H9 (cell line): Measurements from ENCODE around the gene PEX10. TPM values are rescaled to one million over a fixed set of nuclear protein-coding genes. Genes with fewer than 3 reads are reported as not detected.
A peak's percentile ranks its signal among the peaks of the same experiment; 100 is the strongest.

Source experiments
- DNase-seq: peaks from one replicate; pipeline ENCODE4 v3.0.0-alpha.2; 2017
- H2AFZ ChIP-seq: one replicate; pipeline ENCODE4 v1.6.1; 2013; ENCODE audit warnings: mild to moderate bottlenecking, low read length, control low read depth, moderate library complexity
- H2AK5ac ChIP-seq: 2 replicates; pipeline ENCODE4 v1.6.1; 2013; ENCODE audit warnings: low read length, control low read depth, mixed read lengths; ENCODE audit not compliant: insufficient read length
- H2BK120ac ChIP-seq: one replicate; pipeline ENCODE4 v1.6.1; 2013; ENCODE audit warnings: low read depth, mild to moderate bottlenecking, low read length, control low read depth, inconsistent platforms; ENCODE audit not compliant: poor library complexity, severe bottlenecking
- H2BK12ac ChIP-seq: 2 replicates; pipeline ENCODE4 v1.6.1; 2013; ENCODE audit warnings: low read length, control low read depth, mixed read lengths, low read depth; ENCODE audit not compliant: insufficient read length
- H2BK15ac ChIP-seq: 2 replicates; pipeline ENCODE4 v1.6.1; 2013; ENCODE audit warnings: low read depth, low read length, control low read depth
- H2BK20ac ChIP-seq: one replicate; pipeline ENCODE4 v1.6.1; 2013; ENCODE audit warnings: low read depth, mild to moderate bottlenecking, low read length, control low read depth, inconsistent platforms; ENCODE audit not compliant: poor library complexity, severe bottlenecking
- H2BK5ac ChIP-seq: 2 replicates; pipeline ENCODE4 v1.6.1; 2013; ENCODE audit warnings: low read length, control low read depth, mixed read lengths; ENCODE audit not compliant: insufficient read length
- H3K14ac ChIP-seq: 2 replicates; pipeline ENCODE4 v1.6.1; 2013; ENCODE audit warnings: low read length, control low read depth; ENCODE audit not compliant: insufficient read depth
- H3K18ac ChIP-seq: 2 replicates; pipeline ENCODE4 v1.6.1; 2013; ENCODE audit warnings: low read depth, mild to moderate bottlenecking, mixed read lengths, low read length, control low read depth; ENCODE audit not compliant: insufficient read length
- H3K23ac ChIP-seq: 2 replicates; pipeline ENCODE4 v1.6.1; 2013; ENCODE audit warnings: low read length, control low read depth, mixed read lengths, low read depth; ENCODE audit not compliant: insufficient read length
- H3K23me2 ChIP-seq: 2 replicates; pipeline ENCODE4 v1.6.1; 2013; ENCODE audit warnings: low read depth, mild to moderate bottlenecking, mixed read lengths, low read length, control low read depth; ENCODE audit not compliant: insufficient read length, poor library complexity, severe bottlenecking
- H3K27ac ChIP-seq: 2 replicates; pipeline ENCODE4 v1.5.1; 2013; ENCODE audit warnings: low read length, control low read depth, mixed read lengths, low read depth; ENCODE audit not compliant: insufficient read length
- H3K27me3 ChIP-seq: 2 replicates; pipeline ENCODE4 v1.6.1; 2013; ENCODE audit warnings: low read length, control low read depth, inconsistent platforms; ENCODE audit not compliant: insufficient read depth
- H3K4ac ChIP-seq: 2 replicates; pipeline ENCODE4 v1.6.1; 2013; ENCODE audit warnings: low read depth, mild to moderate bottlenecking, control low read depth, inconsistent platforms, low read length, moderate library complexity
- H3K4me1 ChIP-seq: 2 replicates; pipeline ENCODE4 v1.6.1; 2013; ENCODE audit warnings: low read length, control low read depth, inconsistent platforms; ENCODE audit not compliant: insufficient read depth
- H3K4me2 ChIP-seq: 2 replicates; pipeline ENCODE4 v1.6.1; 2013; ENCODE audit warnings: low read length, control low read depth, mixed read lengths; ENCODE audit not compliant: insufficient read length, insufficient read depth
- H3K56ac ChIP-seq: 2 replicates; pipeline ENCODE4 v1.6.1; 2013; ENCODE audit warnings: low read depth, mild to moderate bottlenecking, mixed read lengths, low read length, control low read depth; ENCODE audit not compliant: insufficient read length
- H3K79me1 ChIP-seq: 2 replicates; pipeline ENCODE4 v1.6.1; 2013; ENCODE audit warnings: low read depth, mild to moderate bottlenecking, moderate library complexity, low read length, control low read depth, inconsistent platforms; ENCODE audit not compliant: insufficient read depth, poor library complexity, severe bottlenecking
- H3K79me2 ChIP-seq: 2 replicates; pipeline ENCODE4 v1.6.1; 2013; ENCODE audit warnings: low read length, control low read depth, inconsistent platforms; ENCODE audit not compliant: insufficient read depth
- H3K9ac ChIP-seq: 2 replicates; pipeline ENCODE4 v1.6.1; 2013; ENCODE audit warnings: low read length, control low read depth, mixed read lengths; ENCODE audit not compliant: insufficient read length; ENCODE audit errors: extremely low read depth
- H3K9me3 ChIP-seq: one replicate; pipeline ENCODE4 v1.6.1; 2013; ENCODE audit warnings: low read depth, low read length, inconsistent platforms; ENCODE audit not compliant: control insufficient read depth
- H3T11ph ChIP-seq: one replicate; pipeline ENCODE4 v1.6.1; 2013; ENCODE audit warnings: mild to moderate bottlenecking, low read length, control low read depth, inconsistent platforms
- H4K20me1 ChIP-seq: one replicate; pipeline ENCODE4 v1.6.1; 2013; ENCODE audit not compliant: control insufficient read depth, insufficient read length, insufficient read depth
- H4K5ac ChIP-seq: 2 replicates; pipeline ENCODE4 v1.6.1; 2013; ENCODE audit warnings: low read depth, mild to moderate bottlenecking, mixed read lengths, low read length, control low read depth; ENCODE audit not compliant: insufficient read length
- H4K8ac ChIP-seq: replicated peaks from 2 replicates; pipeline ENCODE4 v1.6.1; 2013; ENCODE audit warnings: low read length, control low read depth, mixed read lengths, low read depth; ENCODE audit not compliant: insufficient read length
- H4K91ac ChIP-seq: 2 replicates; pipeline ENCODE4 v1.6.1; 2013; ENCODE audit warnings: low read depth, mild to moderate bottlenecking, moderate library complexity, mixed read lengths, low read length, control low read depth; ENCODE audit not compliant: insufficient read length
- H3K27ac Mint-ChIP-seq, 3 experiments: 2 replicates in 2 of 3; 3 replicates in 1 of 3; pipeline ENCODE4 v1.8.0; 2020 to 2021; ENCODE audit warnings: mixed read lengths in 3 of 3, mild to moderate bottlenecking in 1 of 3, moderate library complexity in 1 of 3
- H3K27me3 Mint-ChIP-seq: 2 replicates; pipeline ENCODE4 v1.8.0; 2021; ENCODE audit warnings: low read depth, mild to moderate bottlenecking, moderate library complexity, mixed read lengths
- H3K36me3 Mint-ChIP-seq, 3 experiments: 2 replicates in 2 of 3; 3 replicates in 1 of 3; pipeline ENCODE4 v1.8.0; 2020 to 2021; ENCODE audit warnings: low read depth in 3 of 3, mixed read lengths in 3 of 3; ENCODE audit not compliant: insufficient read depth in 1 of 3
- H3K4me1 Mint-ChIP-seq, 2 experiments: 2 replicates each; pipeline ENCODE4 v1.8.0; 2020; ENCODE audit warnings: mixed read lengths in 2 of 2
- H3K4me3 Mint-ChIP-seq, 2 experiments: 2 replicates in 1 of 2; 3 replicates in 1 of 2; pipeline ENCODE4 v1.8.0; 2020 to 2021; ENCODE audit warnings: mild to moderate bottlenecking in 2 of 2, mixed read lengths in 2 of 2, moderate library complexity in 1 of 2
- H3K9me3 Mint-ChIP-seq, 2 experiments: 2 replicates in 1 of 2; 3 replicates in 1 of 2; pipeline ENCODE4 v1.8.0; 2020; ENCODE audit warnings: mild to moderate bottlenecking in 2 of 2, mixed read lengths in 2 of 2, moderate library complexity in 1 of 2
- CTCF ChIP-seq: fragments of 200-600 bp; sonication (generic); conservative IDR thresholded peaks from 3 replicates; pipeline ENCODE4 v1.8.0; 2021; ENCODE audit warnings: antibody characterized with exemption, mild to moderate bottlenecking
- WGBS: extraction: QIAGEN DNeasy Blood & Tissue Kit; methylation state at CpG from one replicate; pipeline ENCODE4 v1.1.7; 2013; ENCODE audit warnings: missing lambda C conversion rate, low lambda C conversion rate, mixed read lengths; ENCODE audit not compliant: insufficient read length; ENCODE audit errors: extremely low coverage; 5-methylcytosine and 5-hydroxymethylcytosine counted together
- total RNA-seq: library from RNA; stranded (reverse); gene quantifications from 2 replicates; pipeline ENCODE4 v1.2.1, GENCODE V29; 2021

The PEX10 gene
- total RNA-seq, 1 experiment from 2014 or later = 34.4 TPM

GRCh38 chr1:2412773-2413494, 570 bp upstream of the PEX10 start:
- Histone ChIP-seq H2BK20ac (no peak overlapping the region), H3K27ac (no peak overlapping the region), H3K9me3 (no peaks in the 10 kb centered on the region), H3T11ph (no peak overlapping the region), H2AK5ac (no peak overlapping the region), H2AFZ (no peak overlapping the region), H2BK5ac (no peak overlapping the region), H4K20me1 (no peaks in the 10 kb centered on the region), H3K4me1 (no peaks in the 10 kb centered on the region), H4K8ac (no peak overlapping the region), H2BK120ac (no peak overlapping the region), H3K23ac (no peak overlapping the region), H3K18ac (peak overlapping the region; percentile 54), H3K9ac (peak overlapping the region; percentile 57), H2BK12ac (no peak overlapping the region), H3K79me2 (no peaks in the 10 kb centered on the region), H3K23me2 (peaks cover 15% of the 10 kb centered on the region), H3K4me2 (peak overlapping the region; percentile 68), H4K91ac (no peak overlapping the region), H3K56ac (no peak overlapping the region), H3K27me3 (no peaks in the 10 kb centered on the region), H3K4ac (no peak overlapping the region), H3K14ac (peak overlapping the region; percentile 83), H2BK15ac (no peak overlapping the region), H3K79me1 (no peaks in the 10 kb centered on the region), H4K5ac (no peak overlapping the region)
- WGBS = no CpG with 5 or more reads among the region's 66 CpGs
- Mint-ChIP-seq H3K9me3 (no peaks in the 10 kb centered on the region), H3K36me3 (peaks cover 7 to 19% (median 17%) of the 10 kb centered on the region in 3 experiments; a peak in 6 of 7 replicates), H3K4me1 (peaks cover 20 to 27% of the 10 kb centered on the region in 2 experiments), H3K27me3 (peaks cover 13% of the 10 kb centered on the region), H3K4me3 (peak overlapping the region; percentile 75 to 83; a peak in 4 of 5 replicates), H3K27ac (no peak overlapping the region)
- no peak for DNase-seq
- TF ChIP-seq CTCF = no peak
